OCI-LY7 (cell line): ENCODE results near the gene CHST11. TPM values are rescaled to one million over a fixed set of nuclear protein-coding genes. Genes with fewer than 3 reads are reported as not detected.

Experiments used
- BruUV-seq: library from RNA; stranded (reverse); fragments of 400-500 nt; replicated peaks from 2 replicates; lab custom pipeline; 2021; lab: Mats Ljungman, UMichigan
- CTCF ChIA-PET: fragments of 300-600 bp; sonication (Branson Sonifier 250); formaldehyde crosslinking; loops from one replicate; lab custom pipeline; 2022; ENCODE audit warnings: antibody characterized with exemption; ENCODE audit not compliant: unreplicated experiment; lab: Charles Lee
- POLR2A ChIA-PET: fragments of 300-600 bp; sonication (Branson Sonifier 250); formaldehyde crosslinking; loops from one replicate; lab custom pipeline; 2022; ENCODE audit warnings: antibody characterized with exemption; lab: Charles Lee
- DNase-seq: peaks from one replicate; pipeline ENCODE4 v3.0.0-alpha.2; 2015; ENCODE audit warnings: low spot score
- H2AFZ ChIP-seq: fragments of 200-600 bp; sonication (generic), shearing (Covaris generic); 2 replicates; pipeline ENCODE4 v1.6.1; 2014; ENCODE audit warnings: mild to moderate bottlenecking, antibody characterized with exemption, low read length, moderate library complexity
- H3K27ac ChIP-seq: fragments of 200-600 bp; sonication (generic); 2 replicates; pipeline ENCODE4 v1.5.1; 2014; ENCODE audit warnings: mixed run types, low read depth, mild to moderate bottlenecking, moderate library complexity, low read length, inconsistent platforms; ENCODE audit not compliant: poor library complexity, severe bottlenecking
- H3K36me3 ChIP-seq: fragments of 200-600 bp; sonication (generic); 2 replicates; pipeline ENCODE4 v1.6.1; 2014; ENCODE audit warnings: mild to moderate bottlenecking, antibody characterized with exemption, low read length, moderate library complexity, mixed read lengths; ENCODE audit not compliant: insufficient read depth
- H3K4me1 ChIP-seq: fragments of 200-600 bp; sonication (generic); 2 replicates; pipeline ENCODE4 v1.5.1; 2014; ENCODE audit warnings: mild to moderate bottlenecking, low read length; ENCODE audit not compliant: insufficient read depth, poor library complexity, severe bottlenecking
- H3K4me2 ChIP-seq: fragments of 200-600 bp; sonication (generic); 2 replicates; pipeline ENCODE4 v1.6.1; 2014; ENCODE audit warnings: mild to moderate bottlenecking, low read length
- H3K4me3 ChIP-seq: fragments of 200-600 bp; sonication (generic); 2 replicates; pipeline ENCODE4 v1.5.1; 2014; ENCODE audit warnings: mild to moderate bottlenecking, low read depth, low read length; ENCODE audit not compliant: poor library complexity, severe bottlenecking
- H3K79me2 ChIP-seq: fragments of 200-600 bp; sonication (generic); 2 replicates; pipeline ENCODE4 v1.6.1; 2016; ENCODE audit warnings: low read depth, mild to moderate bottlenecking, low read length, moderate library complexity, mixed read lengths; ENCODE audit not compliant: insufficient read depth
- H3K9me2 ChIP-seq: fragments of 200-600 bp; sonication (generic); 2 replicates; pipeline ENCODE4 v1.6.1; 2016; ENCODE audit warnings: mild to moderate bottlenecking, low read length, mixed read lengths; ENCODE audit not compliant: insufficient read depth
- H3K9me3 ChIP-seq: fragments of 200-600 bp; sonication (generic); 2 replicates; pipeline ENCODE4 v1.6.1; 2014; ENCODE audit warnings: mild to moderate bottlenecking, mixed run types, low read length, mixed read lengths
- H4K20me1 ChIP-seq: fragments of 200-600 bp; sonication (generic); 2 replicates; pipeline ENCODE4 v1.6.1; 2014; ENCODE audit warnings: mild to moderate bottlenecking, antibody characterized with exemption, low read length, moderate library complexity, mixed read lengths; ENCODE audit not compliant: insufficient read depth
- EZH2phosphoT487 ChIP-seq: fragments of 200-600 bp; sonication (generic); IDR thresholded peaks from 2 replicates; pipeline ENCODE4 v1.6.1; 2018; ENCODE audit warnings: low read depth, borderline replicate concordance, mild to moderate bottlenecking, mixed run types, antibody characterized with exemption, low read length, moderate library complexity, mixed read lengths
- intact Hi-C: fragments of 100-400 bp; cut with micrococcal nuclease; formaldehyde crosslinking; loops from one replicate; pipeline ENCODE4 v1.10.0; 2022; ENCODE audit not compliant: unreplicated experiment
- total RNA-seq, 2 experiments: library from RNA; depleted of rRNA in 1 of 2; stranded (reverse); fragments of >200 nt in 1 of 2; shearing (Covaris generic) in 1 of 2; gene quantifications; 2 replicates each; pipeline ENCODE4 v1.2.3, GENCODE V29; 2014 to 2022
- TF ChIP-seq, protein P1 (sequence below): fragments of 200-600 bp; sonication (generic); conservative IDR thresholded peaks from 2 replicates; pipeline ENCODE4 v1.5.1; 2014; ENCODE audit warnings: mild to moderate bottlenecking, antibody characterized with exemption, low read length, moderate library complexity, mixed read lengths

Gene CHST11
- total RNA-seq, 2 experiments from 2014 or later, result 15.2 to 41.6 TPM

- Histone ChIP-seq H3K4me3 (no peak overlapping the region), H3K4me2 (peak overlapping the region; percentile 63), H2AFZ (peak overlapping the region; percentile 25; the same call in 1 of the 2 replicates), H3K4me1 (peaks cover 19% of the 10 kb centered on the region), H4K20me1 (no peaks in the 10 kb centered on the region), H3K36me3 (no peaks in the 10 kb centered on the region), H3K27ac (no peak overlapping the region), H3K9me2 (no peaks in the 10 kb centered on the region), H3K9me3 (no peaks in the 10 kb centered on the region), H3K79me2 (no peaks in the 10 kb centered on the region)
- ChIA-PET POLR2A (no interaction called here), CTCF (no interaction called here)
- BruUV-seq, result no TSS peak
- intact Hi-C loops, result no loop called here
- peak; percentile 51 for DNase-seq
- TF ChIP-seq, protein P1, sequence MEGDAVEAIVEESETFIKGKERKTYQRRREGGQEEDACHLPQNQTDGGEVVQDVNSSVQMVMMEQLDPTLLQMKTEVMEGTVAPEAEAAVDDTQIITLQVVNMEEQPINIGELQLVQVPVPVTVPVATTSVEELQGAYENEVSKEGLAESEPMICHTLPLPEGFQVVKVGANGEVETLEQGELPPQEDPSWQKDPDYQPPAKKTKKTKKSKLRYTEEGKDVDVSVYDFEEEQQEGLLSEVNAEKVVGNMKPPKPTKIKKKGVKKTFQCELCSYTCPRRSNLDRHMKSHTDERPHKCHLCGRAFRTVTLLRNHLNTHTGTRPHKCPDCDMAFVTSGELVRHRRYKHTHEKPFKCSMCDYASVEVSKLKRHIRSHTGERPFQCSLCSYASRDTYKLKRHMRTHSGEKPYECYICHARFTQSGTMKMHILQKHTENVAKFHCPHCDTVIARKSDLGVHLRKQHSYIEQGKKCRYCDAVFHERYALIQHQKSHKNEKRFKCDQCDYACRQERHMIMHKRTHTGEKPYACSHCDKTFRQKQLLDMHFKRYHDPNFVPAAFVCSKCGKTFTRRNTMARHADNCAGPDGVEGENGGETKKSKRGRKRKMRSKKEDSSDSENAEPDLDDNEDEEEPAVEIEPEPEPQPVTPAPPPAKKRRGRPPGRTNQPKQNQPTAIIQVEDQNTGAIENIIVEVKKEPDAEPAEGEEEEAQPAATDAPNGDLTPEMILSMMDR, result no peak
- no peak for TF ChIP-seq EZH2phosphoT487
Observed at GRCh38 chr12:104414581-104415341, 42.0 kb upstream of the CHST11 start.

- H3K4me3 ChIP-seq, result no peak overlapping the region
Observed at GRCh38 chr12:104415342-104415980, 41.3 kb upstream of the CHST11 start.

More at GRCh38 chr12:104415342-104415980, 41.3 kb upstream of the CHST11 start:
- no peaks in the 10 kb centered on the region for H3K79me2 ChIP-seq
- H3K4me2 ChIP-seq, result peak overlapping the region; percentile 63; the same call in 1 of the 2 replicates
- H2AFZ ChIP-seq, result no peak overlapping the region
- peaks cover 19% of the 10 kb centered on the region for H3K4me1 ChIP-seq
- H3K9me3 ChIP-seq, result no peaks in the 10 kb centered on the region
- no peaks in the 10 kb centered on the region for H3K36me3 ChIP-seq
- no peak for DNase-seq
- TF ChIP-seq, protein P1, result no peak
- TF ChIP-seq EZH2phosphoT487, result no peak
- ChIA-PET CTCF (no interaction called here), POLR2A (no interaction called here)
- H4K20me1 ChIP-seq, result no peaks in the 10 kb centered on the region
- H3K9me2 ChIP-seq, result no peaks in the 10 kb centered on the region
- no peak overlapping the region for H3K27ac ChIP-seq
- intact Hi-C loops, result no loop called here
- BruUV-seq, result no TSS peak
